ENCODE measurements around the gene PARP3.

DNA sequence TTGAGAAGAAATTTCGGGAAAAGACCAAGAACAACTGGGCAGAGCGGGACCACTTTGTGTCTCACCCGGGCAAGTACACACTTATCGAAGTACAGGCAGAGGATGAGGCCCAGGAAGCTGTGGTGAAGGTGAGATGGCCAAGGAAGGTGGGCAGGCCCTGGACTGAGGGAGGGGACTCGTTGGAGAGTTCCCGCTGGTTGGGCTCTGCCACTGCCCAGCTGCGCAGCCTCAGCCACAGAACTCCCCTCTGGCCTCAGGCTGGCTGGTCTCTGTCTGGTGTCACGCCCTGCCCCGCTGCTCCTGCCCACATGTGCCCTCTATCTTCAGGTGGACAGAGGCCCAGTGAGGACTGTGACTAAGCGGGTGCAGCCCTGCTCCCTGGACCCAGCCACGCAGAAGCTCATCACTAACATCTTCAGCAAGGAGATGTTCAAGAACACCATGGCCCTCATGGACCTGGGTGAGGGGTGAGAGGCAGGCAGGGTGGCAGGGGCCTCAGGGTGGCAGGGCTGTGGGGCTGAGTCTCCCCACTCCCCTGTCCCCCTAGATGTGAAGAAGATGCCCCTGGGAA is 2.4 kb downstream of the PARP3 start:
- no peak for TF ChIP-seq POLR2A (IDR thresholded peaks at IDR 0.05)
- TF ChIP-seq CTCF (IDR thresholded peaks at IDR 0.05) = no peak
